Dedifferentiated amniotic fluid mesenchymal stem cell (primary cell): ENCODE data around the gene NUP54.

Experiments
- DNase-seq: peaks from one replicate; pipeline ENCODE4 v3.0.0-alpha.2; 2016; ENCODE audit errors: extremely low spot score

NUP54 gene

GRCh38 chr4:76148142-76148865 is at the start of gene NUP54:
NUP54 (minus strand) TSS chr4:76148397; CDS start chr4:76148374, 23 bp downstream.
- peak; percentile 94 for DNase-seq

GRCh38 chr4:76197031-76197743 is 49.0 kb upstream of the NUP54 start:
- DNase-seq: no peak

DNA sequence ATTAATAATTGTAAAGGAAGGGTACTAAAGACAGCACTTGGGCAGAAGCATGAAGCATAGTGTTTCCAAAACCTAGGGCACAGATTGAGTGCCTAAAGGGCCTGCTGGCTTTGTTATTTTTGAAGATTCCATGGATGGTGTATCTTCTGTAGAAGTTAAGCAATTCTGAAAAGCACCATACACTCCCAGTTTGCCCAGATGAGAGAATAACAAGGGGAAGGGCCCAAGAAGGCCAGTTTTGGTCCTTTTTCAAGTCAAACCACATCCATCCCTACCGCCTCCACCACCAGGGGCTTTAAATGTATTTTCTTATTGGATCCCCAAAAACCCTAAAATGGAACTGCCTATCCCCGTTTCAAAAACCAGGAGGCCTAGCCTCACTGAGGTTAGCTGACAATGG is 48.2 kb upstream of the NUP54 start:
- DNase-seq: no peak

GRCh38 chr4:76195326-76195725 is 47.1 kb upstream of the NUP54 start:
- no peak for DNase-seq

GRCh38 chr4:76194325-76194724 is 46.1 kb upstream of the NUP54 start:
- peak; percentile 80 for DNase-seq

DNA sequence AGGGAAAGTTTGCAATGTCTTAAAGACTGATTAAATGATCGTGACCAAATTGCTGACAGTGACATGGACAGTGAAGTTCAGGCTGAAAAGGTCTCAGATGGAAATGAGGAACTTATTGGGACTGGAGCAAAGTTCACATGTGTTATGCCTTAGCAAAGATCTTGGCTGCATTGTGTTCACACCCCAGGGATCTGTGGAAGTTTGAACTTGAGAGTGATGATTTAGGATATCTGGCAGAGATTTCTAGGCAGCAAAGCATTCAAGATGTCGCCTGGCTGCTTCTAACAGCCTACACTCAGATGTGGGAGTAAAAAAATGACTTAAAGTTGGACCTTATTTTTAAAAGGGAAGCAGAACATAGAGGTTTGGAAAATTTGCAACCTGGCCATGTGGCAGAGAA is 44.0 kb upstream of the NUP54 start:
- no peak for DNase-seq

GRCh38 chr4:76188557-76188956 is 40.4 kb upstream of the NUP54 start:
- DNase-seq: no peak

DNA sequence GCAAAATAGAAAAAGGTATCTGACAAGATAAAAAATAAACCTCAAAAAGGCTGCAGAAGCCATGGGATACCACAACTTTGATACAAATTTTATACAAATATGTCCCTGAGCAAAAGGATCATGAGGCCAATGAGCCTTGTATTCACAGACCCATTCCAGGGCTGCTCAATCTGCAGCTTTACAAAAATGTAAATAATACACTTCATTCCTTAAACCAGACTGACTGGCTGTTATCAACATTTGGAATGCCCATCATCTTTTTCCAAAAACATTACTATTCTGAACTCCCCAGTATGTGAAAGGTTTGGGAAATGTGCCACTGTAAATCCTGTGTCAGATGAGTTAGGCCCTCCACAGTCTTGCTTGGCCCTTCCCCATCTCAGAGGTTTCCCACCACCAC is 40.0 kb upstream of the NUP54 start:
- no peak for DNase-seq

- DNase-seq: no peak
Measured at GRCh38 chr4:76187152-76187551, 39.0 kb upstream of the NUP54 start.

DNA sequence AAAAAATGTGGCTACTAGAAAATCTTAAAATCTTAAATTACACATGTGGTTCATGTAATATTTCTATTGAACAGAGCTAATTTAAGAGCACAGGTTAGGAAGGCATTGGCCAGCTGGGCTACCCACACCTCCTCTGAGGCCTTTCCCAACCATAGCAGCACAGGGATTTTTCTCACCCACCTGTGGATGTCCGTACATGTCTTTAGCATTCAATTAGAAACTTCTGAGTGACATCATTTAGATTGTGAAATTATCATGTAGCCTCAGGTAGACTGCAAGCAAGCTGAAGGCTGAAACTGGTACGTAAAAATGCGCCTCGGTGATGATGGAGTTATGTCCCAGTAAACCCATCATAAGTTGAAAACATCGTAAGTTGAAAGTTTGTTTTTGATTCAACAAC is 34.3 kb upstream of the NUP54 start:
- DNase-seq: no peak

DNA sequence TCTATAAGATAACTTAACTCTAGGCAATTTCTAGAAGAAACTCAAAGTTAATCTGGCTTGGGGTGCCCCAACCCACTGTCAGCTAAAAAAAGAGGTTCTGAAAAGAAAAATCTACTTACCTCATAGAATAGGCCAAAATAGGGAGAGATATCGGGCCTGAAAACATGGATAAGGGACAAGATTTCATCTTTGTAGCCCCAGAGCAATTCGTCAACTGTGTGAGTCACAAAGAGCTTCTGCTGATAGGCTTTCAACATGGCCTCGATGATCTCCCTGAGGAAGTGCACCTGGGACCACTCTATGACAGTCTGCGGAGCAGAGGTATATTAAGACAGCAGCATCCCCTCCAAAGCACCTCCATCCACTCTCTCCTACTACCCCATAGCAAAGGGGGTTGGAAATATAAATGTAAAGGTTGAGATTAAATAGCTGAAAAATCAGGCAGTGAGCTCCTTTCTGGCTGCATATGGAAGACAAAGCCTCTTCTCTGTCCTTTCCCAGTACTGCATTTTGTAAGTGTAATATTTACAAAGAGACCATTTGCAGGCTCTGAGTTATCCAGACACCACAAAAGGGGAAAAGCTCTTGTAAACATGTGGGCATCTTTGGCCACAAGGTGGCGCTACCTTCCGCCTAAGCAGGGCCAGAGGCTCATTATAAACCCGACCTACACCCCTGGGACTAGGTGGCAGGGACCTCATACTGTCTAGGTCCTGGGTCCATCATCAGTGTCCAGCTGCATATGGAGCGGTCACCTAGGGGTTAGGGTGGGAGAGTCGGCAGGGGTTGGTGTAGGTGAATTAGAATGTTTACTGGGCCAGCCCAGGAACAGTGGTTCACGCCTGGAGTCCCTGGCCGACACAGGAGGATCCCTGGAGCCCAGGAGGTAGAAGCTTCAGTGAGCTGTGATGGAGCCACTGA is 31.5 kb upstream of the NUP54 start:
- peak; percentile 76 for DNase-seq

- DNase-seq: no peak
Measured at GRCh38 chr4:76178296-76178695, 30.1 kb upstream of the NUP54 start.

DNA sequence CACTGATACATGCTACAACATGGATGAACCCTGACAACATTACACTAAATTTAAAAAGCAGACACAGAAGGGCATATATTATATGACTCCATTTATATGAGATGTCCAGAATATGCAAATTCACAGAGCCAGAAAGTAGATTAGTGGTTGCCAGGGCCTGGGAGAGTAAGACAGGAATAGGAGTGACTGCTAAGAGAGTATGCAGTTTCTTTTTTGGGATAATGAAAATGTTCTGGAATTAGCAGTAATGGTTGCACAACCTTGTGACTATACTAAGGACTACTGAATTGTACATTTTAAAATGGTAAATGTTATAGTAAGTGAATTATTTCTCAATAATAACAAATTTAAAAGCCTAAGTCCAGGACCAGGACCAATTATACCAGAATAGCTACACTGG is 29.5 kb upstream of the NUP54 start:
- DNase-seq: no peak

DNA sequence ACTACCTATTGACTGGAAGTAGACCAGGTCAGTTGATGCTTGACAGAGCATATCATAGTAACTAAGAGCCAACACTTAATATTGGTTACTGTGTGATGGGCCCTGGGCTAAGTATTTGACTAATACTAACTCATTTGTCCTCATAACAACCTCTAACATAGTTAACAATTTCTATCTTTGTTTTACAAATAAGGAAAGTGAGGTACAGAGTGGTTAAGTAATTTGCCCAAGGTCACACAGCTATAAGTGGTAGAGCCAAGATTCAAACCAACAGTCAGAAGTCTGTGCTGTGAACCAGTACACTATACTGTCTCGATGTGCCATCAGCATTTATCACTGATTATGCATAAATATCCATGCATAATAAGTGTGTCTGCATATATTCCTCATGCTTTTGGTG is 27.1 kb upstream of the NUP54 start:
- no peak for DNase-seq

DNA sequence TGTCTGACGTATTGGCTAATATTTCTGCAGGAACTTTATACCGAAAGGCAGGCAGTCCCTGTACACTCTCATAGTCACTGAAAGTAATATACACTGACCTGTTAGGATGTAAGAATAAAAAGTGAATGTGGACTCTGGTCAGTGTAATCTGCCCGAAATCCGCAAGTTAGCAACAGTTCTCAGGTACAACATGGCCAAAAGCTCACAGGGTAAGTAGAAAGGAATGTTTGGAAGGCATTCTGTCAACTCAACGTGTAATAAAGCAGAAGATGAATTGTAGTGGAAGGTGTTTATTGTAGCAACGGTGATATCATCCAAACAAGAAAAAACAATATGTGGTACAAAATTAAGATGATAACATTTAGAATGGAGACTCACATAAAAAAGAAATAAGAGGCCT is 26.0 kb upstream of the NUP54 start:
- DNase-seq: no peak

DNA sequence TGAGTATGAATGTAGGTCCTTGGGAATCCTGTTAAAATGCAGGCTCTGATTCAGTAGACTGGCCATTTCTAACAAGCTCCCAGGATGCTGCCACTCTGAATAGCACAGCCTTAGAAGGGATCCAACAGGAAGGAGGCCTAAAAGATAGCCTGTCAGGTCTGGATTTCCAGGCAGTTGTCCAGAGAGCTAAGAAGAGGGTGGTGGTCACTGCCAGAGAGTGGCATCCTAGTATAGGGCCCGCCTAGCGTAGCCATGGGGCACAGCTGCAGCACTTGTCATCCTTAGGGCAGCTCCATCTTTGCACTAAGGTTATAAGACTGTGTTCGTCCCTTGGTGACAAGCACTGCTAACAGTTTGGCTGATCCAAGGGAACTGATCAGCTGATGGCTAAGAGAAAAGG is 20.5 kb upstream of the NUP54 start:
- no peak for DNase-seq

DNA sequence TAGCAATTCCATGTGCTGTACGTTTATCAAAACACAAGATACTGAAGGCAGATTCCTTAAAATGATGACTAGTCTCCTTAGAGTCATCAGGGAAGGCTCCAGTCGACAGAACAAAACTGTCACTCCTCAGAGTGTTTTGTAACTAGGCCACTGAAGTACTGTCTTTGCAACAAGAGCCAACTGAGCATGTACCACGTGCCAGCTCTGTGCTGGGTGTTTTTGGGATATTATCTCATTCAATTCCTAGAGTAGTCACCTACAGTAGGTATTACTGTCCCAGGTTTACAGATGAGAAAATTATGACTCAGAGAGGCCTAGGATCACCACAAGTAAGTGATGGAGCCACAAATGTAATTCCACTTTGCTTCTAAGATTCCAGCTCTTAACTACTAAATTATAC is 18.3 kb upstream of the NUP54 start:
- no peak for DNase-seq

GRCh38 chr4:76160355-76160754 is 12.2 kb upstream of the NUP54 start:
- no peak for DNase-seq

- no peak for DNase-seq
Measured at GRCh38 chr4:76156635-76157034, 8.4 kb upstream of the NUP54 start.

GRCh38 chr4:76155979-76156378 is 7.8 kb upstream of the NUP54 start:
- DNase-seq: no peak

DNA sequence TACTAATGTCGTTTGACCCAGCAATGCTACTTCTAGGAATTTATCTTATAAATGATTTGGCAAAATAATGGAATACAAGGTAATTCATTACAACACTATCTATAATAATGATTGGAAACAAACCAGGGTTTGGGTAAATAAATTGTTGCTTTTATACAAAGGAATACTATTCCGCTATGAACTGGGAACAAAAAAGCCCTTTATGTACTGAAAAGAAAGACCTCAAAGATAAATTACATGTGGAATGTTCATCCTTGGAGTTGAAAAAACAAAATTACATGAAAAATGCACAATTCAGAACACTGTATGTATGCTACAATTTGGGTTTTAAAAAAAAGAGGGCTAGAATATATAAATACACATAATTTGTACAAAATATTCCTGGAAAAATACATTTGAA is 5.2 kb upstream of the NUP54 start:
- no peak for DNase-seq

GRCh38 chr4:76147454-76148141 is 599 bp downstream of the NUP54 start:
- DNase-seq: no peak
